Thyroid gland (tissue), 4 donors: Measurements from ENCODE around the gene FAM53B. TPM values are rescaled to one million over a fixed set of nuclear protein-coding genes. Genes with fewer than 3 reads are reported as not detected.

ENCODE experiments used
- DNase-seq, 2 donors: peaks; one replicate each; pipeline ENCODE4 v3.0.0-alpha.2; 2019
- H3K27ac ChIP-seq, 3 donors: fragments of 200-600 bp; sonication (generic); 1 replicate in 2 of 3; 2 replicates in 1 of 3; pipeline ENCODE4 v1.5.1; 2016 to 2019; ENCODE audit warnings: mild to moderate bottlenecking in 1 of 3, moderate library complexity in 1 of 3
- H3K27me3 ChIP-seq: fragments of 200-600 bp; sonication (generic); one replicate; pipeline ENCODE4 v1.5.1; 2019
- H3K36me3 ChIP-seq, 2 donors: fragments of 200-600 bp; sonication (generic); one replicate each; pipeline ENCODE4 v1.5.1; 2016 to 2019
- H3K4me1 ChIP-seq, 2 donors: fragments of 200-600 bp; sonication (generic); one replicate each; pipeline ENCODE4 v1.5.1; 2017 to 2019
- H3K4me3 ChIP-seq, 3 donors: fragments of 200-600 bp; sonication (generic); replicated peaks in 1 of 3; 1 replicate in 2 of 3; 2 replicates in 1 of 3; pipeline ENCODE4 v1.5.1; 2016; ENCODE audit warnings: mild to moderate bottlenecking in 1 of 3
- H3K9me3 ChIP-seq: fragments of 200-600 bp; sonication (generic); one replicate; pipeline ENCODE4 v1.5.1; 2017
- CTCF ChIP-seq, 6 experiments: fragments of 200-600 bp in 3 of 6; fragments of 450-650 bp in 3 of 6; sonication (generic) in 3 of 6; IDR thresholded peaks; one replicate each; pipeline ENCODE4 v1.5.1; 2016 to 2019; ENCODE audit warnings: antibody characterized with exemption in 6 of 6, mild to moderate bottlenecking in 2 of 6, inconsistent platforms in 1 of 6, moderate library complexity in 1 of 6
- POLR2A ChIP-seq, 2 donors: fragments of 450-650 bp; IDR thresholded peaks; one replicate each; pipeline ENCODE4 v1.6.1; 2017; ENCODE audit warnings: antibody characterized with exemption in 2 of 2, mild to moderate bottlenecking in 2 of 2, moderate library complexity in 1 of 2
- WGBS, 2 donors: methylation state at CpG; one replicate each; pipeline ENCODE4 v1.1.5; 2017; 5-methylcytosine and 5-hydroxymethylcytosine counted together
- intact Hi-C: fragments of 100-400 bp; cut with DNase I; formaldehyde crosslinking; loops from one replicate; pipeline ENCODE4 v1.15.1; 2023
- total RNA-seq, 4 donors: library from RNA; depleted of rRNA; stranded (reverse); fragments of >200 nt; gene quantifications; one replicate each; pipeline ENCODE4 v1.2.3, GENCODE V29; 2016

Gene FAM53B
- total RNA-seq, 4 donors from 2014 or later, result 37.6 to 96.3 (median 80.4) TPM

DNA sequence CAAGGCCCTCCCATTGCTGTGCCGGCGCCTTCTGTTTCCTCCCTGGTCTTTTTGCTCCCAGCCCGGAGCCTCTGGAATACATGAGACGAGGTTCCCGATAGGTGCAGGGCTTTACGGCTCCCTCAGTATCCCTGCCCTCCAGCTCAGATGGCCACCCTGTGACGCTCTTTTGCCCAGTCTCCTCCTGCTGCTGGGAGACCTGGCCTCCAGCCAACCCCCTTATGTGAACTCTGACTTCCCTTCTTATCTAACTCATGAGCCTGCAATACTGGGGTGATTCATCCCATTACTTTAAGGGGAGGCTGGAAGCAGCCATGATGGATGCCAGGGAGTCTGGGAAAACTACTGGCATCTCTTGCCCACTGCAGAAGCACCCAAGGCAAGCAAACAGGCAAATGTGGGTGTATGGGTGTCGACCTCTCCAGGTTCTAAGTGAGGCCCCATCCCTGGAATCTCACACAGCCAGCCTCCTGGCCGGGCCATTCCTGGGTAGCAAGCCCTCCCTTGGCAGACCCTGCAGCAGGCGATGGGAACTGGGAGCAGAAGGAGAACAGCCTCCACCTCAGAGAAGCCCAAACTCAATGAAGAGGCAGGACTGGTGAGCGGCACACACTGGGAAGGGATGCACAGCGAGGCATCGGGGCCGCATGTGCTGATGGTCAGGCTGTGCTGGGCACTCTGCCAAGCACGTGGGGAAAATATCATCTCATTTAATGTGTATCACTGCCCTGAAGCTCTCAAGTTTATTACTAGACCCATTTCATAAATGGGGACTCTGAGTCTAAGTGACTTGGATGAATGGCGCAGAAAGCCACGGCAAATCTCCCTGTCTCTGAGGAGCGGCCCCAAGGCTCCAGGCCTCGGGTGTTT is 97.5 kb downstream of the FAM53B start:
- WGBS, 2 donors, result 74 to 83% methylated on average over 18 to 19 of the region's 19 CpGs
- no peak for TF ChIP-seq CTCF (IDR thresholded peaks at IDR 0.05)
- TF ChIP-seq POLR2A (IDR thresholded peaks at IDR 0.05), result no peak
- peaks cover 85 to 95% of the 10 kb centered on the region in 2 donors for H3K4me1 ChIP-seq

DNA sequence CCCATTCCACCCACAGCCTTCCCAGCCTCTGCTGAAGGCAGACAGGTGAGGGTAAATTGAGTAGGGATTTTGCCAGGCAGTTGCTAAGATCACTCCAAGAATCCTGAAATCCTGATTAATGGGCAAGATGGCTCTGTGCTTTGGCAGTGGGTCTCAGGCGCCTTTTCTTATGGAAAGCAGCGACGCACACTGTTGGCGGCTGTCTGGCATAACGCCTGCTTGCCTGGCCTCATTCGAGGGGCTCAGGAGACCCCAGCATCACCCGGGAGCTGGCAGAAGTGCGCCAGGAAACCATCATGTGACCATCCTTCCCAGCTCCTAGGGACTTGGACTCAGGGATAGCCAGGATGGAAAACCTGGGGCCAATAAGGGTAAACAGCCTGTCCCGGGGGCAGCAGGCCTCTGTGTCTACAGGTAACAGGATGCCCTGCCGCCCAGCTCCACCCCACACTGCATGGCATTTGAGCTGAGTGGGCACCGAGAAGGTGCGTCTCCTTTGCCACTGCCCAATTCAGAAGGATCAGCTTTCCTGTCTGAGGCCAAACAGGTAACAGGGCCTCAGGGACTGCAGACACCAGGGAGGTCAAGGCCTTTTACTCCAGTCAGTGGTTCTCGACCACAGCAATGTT is 98.6 kb downstream of the FAM53B start:
- no peaks in the 10 kb centered on the region for H3K36me3 ChIP-seq
- peak overlapping the region in 2 of 3 donors; percentile 86 to 92 for H3K27ac ChIP-seq
- H3K4me3 ChIP-seq, result no peak overlapping the region
- peaks cover 88 to 96% of the 10 kb centered on the region in 2 donors for H3K4me1 ChIP-seq
- intact Hi-C loops, result no loop called here
- TF ChIP-seq POLR2A (IDR thresholded peaks at IDR 0.05) (no peak), CTCF (IDR thresholded peaks at IDR 0.05) (no peak)
- WGBS, 2 donors, result 87 to 89% methylated on average over 10 to 13 of the region's 13 CpGs
- no peaks in the 10 kb centered on the region for H3K9me3 ChIP-seq
- DNase-seq, result no peak
- no peaks in the 10 kb centered on the region for H3K27me3 ChIP-seq

More for the DNA sequence above, 97.5 kb downstream of the FAM53B start:
- H3K9me3 ChIP-seq, result no peaks in the 10 kb centered on the region
- peak overlapping the region; percentile 33 to 92 (median 86) for H3K27ac ChIP-seq
- H3K27me3 ChIP-seq, result no peaks in the 10 kb centered on the region
- peak; percentile 56 to 62 for DNase-seq
- H3K4me3 ChIP-seq, result no peak overlapping the region
- H3K36me3 ChIP-seq, result no peaks in the 10 kb centered on the region
- intact Hi-C loops, result no loop called here

DNA sequence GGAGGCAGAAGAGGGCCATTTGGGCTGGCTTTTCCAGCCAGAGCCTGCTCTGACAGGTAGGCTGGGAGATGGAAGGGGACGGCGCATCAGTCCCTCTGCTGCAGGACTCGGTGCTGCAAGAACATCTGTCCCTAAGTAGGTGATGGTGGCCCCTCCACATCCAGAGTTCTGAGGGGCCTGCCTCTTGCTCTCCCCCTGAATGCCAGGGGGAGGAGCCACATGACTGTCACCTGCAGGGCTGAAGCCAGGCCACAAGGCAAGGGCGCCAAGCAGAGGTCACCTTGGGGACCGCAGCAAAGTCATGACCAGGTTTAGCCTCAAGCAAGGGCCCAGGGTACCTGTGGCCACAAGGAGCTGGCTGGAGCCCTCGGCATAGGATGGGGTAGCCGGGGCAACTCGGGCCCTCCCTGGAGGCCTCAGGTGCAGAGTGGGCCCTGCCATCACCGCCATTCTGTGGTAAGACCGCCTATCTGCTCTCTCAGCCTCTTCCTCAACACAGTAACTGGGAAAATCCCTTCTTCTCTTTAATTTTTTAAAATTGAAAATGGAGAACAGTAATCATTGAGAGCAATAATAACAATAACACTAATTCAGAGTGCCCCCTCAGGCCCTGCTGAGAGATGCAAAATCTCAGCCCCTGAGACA is 99.3 kb downstream of the FAM53B start:
- H3K4me1 ChIP-seq, result peaks cover 88 to 97% of the 10 kb centered on the region in 2 donors
- DNase-seq, result no peak
- H3K4me3 ChIP-seq, result no peak overlapping the region
- TF ChIP-seq POLR2A (IDR thresholded peaks at IDR 0.05) (no peak), CTCF (IDR thresholded peaks at IDR 0.05) (no peak)
- 96 to 99% methylated on average over 8 to 10 of the region's 10 CpGs for WGBS, 2 donors
- no peaks in the 10 kb centered on the region for H3K36me3 ChIP-seq
- intact Hi-C loops, result no loop called here
- H3K9me3 ChIP-seq, result no peaks in the 10 kb centered on the region
- no peaks in the 10 kb centered on the region for H3K27me3 ChIP-seq
- peak overlapping the region in 2 of 3 donors; percentile 86 to 92 for H3K27ac ChIP-seq

DNA sequence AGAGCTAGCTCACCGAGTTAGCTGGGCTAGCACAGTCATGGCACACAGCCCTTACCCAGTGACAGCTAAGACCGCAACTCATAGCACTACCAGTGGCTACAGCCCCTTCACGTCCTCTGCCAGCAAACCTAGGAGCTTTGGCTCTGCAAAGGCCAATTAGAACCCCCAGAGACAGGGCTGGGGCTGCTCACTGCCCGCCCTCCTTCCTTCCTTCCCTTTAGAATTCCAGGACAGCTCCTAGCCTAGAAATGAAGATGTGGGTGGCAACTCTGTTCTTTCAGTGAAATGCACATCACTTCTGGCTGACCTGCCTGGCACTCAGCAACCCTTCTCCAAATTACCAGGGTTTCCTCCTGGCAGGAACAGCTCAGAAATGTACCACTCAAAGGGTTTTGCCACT is 99.9 kb downstream of the FAM53B start:
- intact Hi-C loops, result no loop called here

More for the DNA sequence above, 99.9 kb downstream of the FAM53B start:
- H3K4me3 ChIP-seq, result no peak overlapping the region
- H3K4me1 ChIP-seq, result peaks cover 88 to 98% of the 10 kb centered on the region in 2 donors
- H3K9me3 ChIP-seq, result no peaks in the 10 kb centered on the region
- no peaks in the 10 kb centered on the region for H3K27me3 ChIP-seq
- no peaks in the 10 kb centered on the region for H3K36me3 ChIP-seq
- 73 to 100% methylated on average over 1 to 4 of the region's 4 CpGs for WGBS, 2 donors
- TF ChIP-seq POLR2A (IDR thresholded peaks at IDR 0.05) (no peak), CTCF (IDR thresholded peaks at IDR 0.05) (no peak)
- DNase-seq, result no peak
- H3K27ac ChIP-seq, result peak overlapping the region in 2 of 3 donors; percentile 86 to 92
